LNCaP clone FGC (cell line): ENCODE data around the gene BICC1.

Source experiments
- DNase-seq: peaks from one replicate; pipeline ENCODE4 v3.0.0-alpha.2; 2011; ENCODE audit warnings: low read depth
- H3K4me3 ChIP-seq: 2 replicates; pipeline ENCODE4 v1.5.1; 2011; ENCODE audit warnings: mild to moderate bottlenecking, low read depth, low read length, control low read depth
- CTCF ChIP-seq: IDR thresholded peaks from 2 replicates; pipeline ENCODE4 v1.5.1; 2012; ENCODE audit warnings: mild to moderate bottlenecking; ENCODE audit not compliant: control insufficient read depth, insufficient read depth; ENCODE audit errors: extremely low read depth

The BICC1 gene

GRCh38 chr10:58667658-58668310 is 155.1 kb downstream of the BICC1 start:
- no peak for TF ChIP-seq CTCF
- H3K4me3 ChIP-seq, result no peak overlapping the region
- no peak for DNase-seq

GRCh38 chr10:58672845-58673244 is 160.2 kb downstream of the BICC1 start:
- no peak for TF ChIP-seq CTCF
- DNase-seq, result no peak

GRCh38 chr10:58674251-58674650 is 161.6 kb downstream of the BICC1 start:
- TF ChIP-seq CTCF, result no peak
- H3K4me3 ChIP-seq, result no peak overlapping the region
- no peak for DNase-seq

More at GRCh38 chr10:58672845-58673244, 160.2 kb downstream of the BICC1 start:
- H3K4me3 ChIP-seq, result no peak overlapping the region

GRCh38 chr10:58675321-58675720 is 162.6 kb downstream of the BICC1 start:
- no peak for DNase-seq
- no peak overlapping the region for H3K4me3 ChIP-seq
- TF ChIP-seq CTCF, result no peak

GRCh38 chr10:58691528-58691927 is 178.9 kb downstream of the BICC1 start:
- DNase-seq, result no peak
- no peak for TF ChIP-seq CTCF
- H3K4me3 ChIP-seq, result no peak overlapping the region

GRCh38 chr10:58693919-58694318 is 181.2 kb downstream of the BICC1 start:
- no peak for DNase-seq

More at GRCh38 chr10:58693919-58694318, 181.2 kb downstream of the BICC1 start:
- no peak for TF ChIP-seq CTCF
- H3K4me3 ChIP-seq, result no peak overlapping the region
